GM12873 (cell line): Measurements from ENCODE around the gene SZRD1.

ENCODE experiments used
- CTCF ChIP-seq: IDR thresholded peaks from 2 replicates; pipeline ENCODE4 v1.5.1; 2012; ENCODE audit warnings: low read depth, mild to moderate bottlenecking, moderate library complexity, low read length, control low read depth; ENCODE audit not compliant: insufficient read depth; ENCODE audit errors: missing control alignments

The SZRD1 gene

GRCh38 chr1:16425125-16426025, 58.3 kb downstream of the SZRD1 start:
- TF ChIP-seq CTCF: no peak

- TF ChIP-seq CTCF: no peak
Measured at GRCh38 chr1:16430606-16431005, 63.6 kb downstream of the SZRD1 start.

GRCh38 chr1:16433030-16433429, 66.0 kb downstream of the SZRD1 start:
- no peak for TF ChIP-seq CTCF

- TF ChIP-seq CTCF: no peak
Measured at GRCh38 chr1:16434007-16434406, 67.0 kb downstream of the SZRD1 start.

GRCh38 chr1:16434501-16434900, 67.5 kb downstream of the SZRD1 start:
- TF ChIP-seq CTCF: no peak

GRCh38 chr1:16436946-16437474, 70.0 kb downstream of the SZRD1 start, which contains the start of gene SPATA21:
Gene SPATA21, minus strand, starts transcription at chr1:16437424. Its CDS starts 6,053 bp downstream, at chr1:16431371.
- TF ChIP-seq CTCF: no peak

GRCh38 chr1:16438516-16438915, 71.5 kb downstream of the SZRD1 start:
- TF ChIP-seq CTCF: no peak
